ENCODE data around the gene HSPE1. TPM values are rescaled to one million over a fixed set of nuclear protein-coding genes. Genes with fewer than 3 reads are reported as not detected.

The HSPE1 gene
- total RNA-seq, 1 experiment from 2014 or later = 278 TPM

GRCh38 chr2:197500503-197501131 is 438 bp downstream of the HSPE1 start:
- ChIA-PET POLR2A (interaction anchor here (0.9 to 1.2 kb wide), 3 partner anchors 25 to 64 kb away, joined by 3 read pairs; no protein-coding TSS in a partner anchor), CTCF (interaction anchor here (1.2 kb wide), 1 partner anchor 204 kb away, joined by 3 read pairs; the partner anchor contains the start of gene MARS2)
- no peaks in the 10 kb centered on the region for H3K27me3 ChIP-seq (ENCODE audit: control insufficient read depth, insufficient read depth, low read length)
- intact Hi-C loops (cut with micrococcal nuclease; ENCODE audit: unreplicated experiment) (loop anchor here (5.0 kb wide), 1 partner anchor 207 kb away; the partner anchor contains the start of gene MARS2), in situ Hi-C loops (cut with HindIII; ENCODE audit: low pct_unique_long_range_greater_than_20kb, low sequenced_read_pairs) (no loop called here)
- TSS peak; percentile 81 for BruUV-seq (replicated peaks)
- peak overlapping the region; percentile 91 for H3K27ac ChIP-seq (ENCODE audit: low read length)
- no peak for ATAC-seq
- peak overlapping the region; percentile 60 to 93 for H3K4me3 ChIP-seq (ENCODE audit: low read depth in 2 of 2, low read length in 2 of 2)
- DNase-seq (ENCODE audit: low read depth, low spot score) = no peak
- H3K9me3 ChIP-seq (ENCODE audit: control insufficient read depth, insufficient read depth, low read depth, low read length) = no peaks in the 10 kb centered on the region
- TF ChIP-seq TCF7L2 (IDR thresholded peaks at IDR 0.05; ENCODE audit: low read depth, low read length) = no peak
- no peak for TF ChIP-seq POLR2AphosphoS5 (IDR thresholded peaks at IDR 0.05; ENCODE audit: low read depth, low read length)
- no peak for TF ChIP-seq SIN3A (IDR thresholded peaks at IDR 0.05; ENCODE audit: borderline replicate concordance, insufficient read depth, low read depth, low read length)
- TF ChIP-seq CTCF (IDR thresholded peaks at IDR 0.05) = no peak
- TF ChIP-seq, protein P1, sequence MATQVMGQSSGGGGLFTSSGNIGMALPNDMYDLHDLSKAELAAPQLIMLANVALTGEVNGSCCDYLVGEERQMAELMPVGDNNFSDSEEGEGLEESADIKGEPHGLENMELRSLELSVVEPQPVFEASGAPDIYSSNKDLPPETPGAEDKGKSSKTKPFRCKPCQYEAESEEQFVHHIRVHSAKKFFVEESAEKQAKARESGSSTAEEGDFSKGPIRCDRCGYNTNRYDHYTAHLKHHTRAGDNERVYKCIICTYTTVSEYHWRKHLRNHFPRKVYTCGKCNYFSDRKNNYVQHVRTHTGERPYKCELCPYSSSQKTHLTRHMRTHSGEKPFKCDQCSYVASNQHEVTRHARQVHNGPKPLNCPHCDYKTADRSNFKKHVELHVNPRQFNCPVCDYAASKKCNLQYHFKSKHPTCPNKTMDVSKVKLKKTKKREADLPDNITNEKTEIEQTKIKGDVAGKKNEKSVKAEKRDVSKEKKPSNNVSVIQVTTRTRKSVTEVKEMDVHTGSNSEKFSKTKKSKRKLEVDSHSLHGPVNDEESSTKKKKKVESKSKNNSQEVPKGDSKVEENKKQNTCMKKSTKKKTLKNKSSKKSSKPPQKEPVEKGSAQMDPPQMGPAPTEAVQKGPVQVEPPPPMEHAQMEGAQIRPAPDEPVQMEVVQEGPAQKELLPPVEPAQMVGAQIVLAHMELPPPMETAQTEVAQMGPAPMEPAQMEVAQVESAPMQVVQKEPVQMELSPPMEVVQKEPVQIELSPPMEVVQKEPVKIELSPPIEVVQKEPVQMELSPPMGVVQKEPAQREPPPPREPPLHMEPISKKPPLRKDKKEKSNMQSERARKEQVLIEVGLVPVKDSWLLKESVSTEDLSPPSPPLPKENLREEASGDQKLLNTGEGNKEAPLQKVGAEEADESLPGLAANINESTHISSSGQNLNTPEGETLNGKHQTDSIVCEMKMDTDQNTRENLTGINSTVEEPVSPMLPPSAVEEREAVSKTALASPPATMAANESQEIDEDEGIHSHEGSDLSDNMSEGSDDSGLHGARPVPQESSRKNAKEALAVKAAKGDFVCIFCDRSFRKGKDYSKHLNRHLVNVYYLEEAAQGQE (IDR thresholded peaks at IDR 0.05; ENCODE audit: insufficient read depth in 1 of 2, low read depth in 2 of 2, low read length in 1 of 2) = no peak
- H3K4me1 ChIP-seq (ENCODE audit: control insufficient read depth, insufficient read depth, low read length) = peaks cover 31% of the 10 kb centered on the region
- peaks cover 60% of the 10 kb centered on the region for H3K36me3 ChIP-seq (ENCODE audit: control insufficient read depth, insufficient read depth, low read length)

GRCh38 chr2:197502201-197502600 is 2.0 kb downstream of the HSPE1 start:
- Histone ChIP-seq H3K4me1 (ENCODE audit: control insufficient read depth, insufficient read depth, low read length) (peaks cover 16% of the 10 kb centered on the region), H3K27ac (ENCODE audit: low read length) (peak overlapping the region; percentile 91), H3K27me3 (ENCODE audit: control insufficient read depth, insufficient read depth, low read length) (no peaks in the 10 kb centered on the region), H3K9me3 (ENCODE audit: control insufficient read depth, insufficient read depth, low read depth, low read length) (no peaks in the 10 kb centered on the region), H3K4me3 (ENCODE audit: low read depth in 2 of 2, low read length in 2 of 2) (peak overlapping the region; percentile 60 to 93), H3K36me3 (ENCODE audit: control insufficient read depth, insufficient read depth, low read length) (peaks cover 44% of the 10 kb centered on the region)
- CTCF ChIA-PET = no interaction called here
- ATAC-seq (no peak), DNase-seq (ENCODE audit: low read depth, low spot score) (no peak)
- TF ChIP-seq SIN3A (IDR thresholded peaks at IDR 0.05; ENCODE audit: borderline replicate concordance, insufficient read depth, low read depth, low read length) = no peak
- no peak for TF ChIP-seq TCF7L2 (IDR thresholded peaks at IDR 0.05; ENCODE audit: low read depth, low read length)
- TF ChIP-seq, protein P1 (IDR thresholded peaks at IDR 0.05; ENCODE audit: insufficient read depth in 1 of 2, low read depth in 2 of 2, low read length in 1 of 2) = no peak
- TF ChIP-seq CTCF (IDR thresholded peaks at IDR 0.05) = no peak
- TF ChIP-seq POLR2AphosphoS5 (IDR thresholded peaks at IDR 0.05; ENCODE audit: low read depth, low read length) = no peak
- intact Hi-C loops (cut with micrococcal nuclease; ENCODE audit: unreplicated experiment) = loop anchor here (5.0 kb wide), 1 partner anchor 205 kb away; the partner anchor contains the start of gene MARS2
- BruUV-seq (replicated peaks) = no TSS peak
- POLR2A ChIA-PET = interaction anchor here (0.6 kb wide), 1 partner anchor 41 kb away, joined by 3 read pairs; no protein-coding TSS in a partner anchor
- in situ Hi-C loops (cut with HindIII; ENCODE audit: low pct_unique_long_range_greater_than_20kb, low sequenced_read_pairs) = no loop called here
